ENCODE measurements around the gene FAM162A.

The FAM162A gene

DNA sequence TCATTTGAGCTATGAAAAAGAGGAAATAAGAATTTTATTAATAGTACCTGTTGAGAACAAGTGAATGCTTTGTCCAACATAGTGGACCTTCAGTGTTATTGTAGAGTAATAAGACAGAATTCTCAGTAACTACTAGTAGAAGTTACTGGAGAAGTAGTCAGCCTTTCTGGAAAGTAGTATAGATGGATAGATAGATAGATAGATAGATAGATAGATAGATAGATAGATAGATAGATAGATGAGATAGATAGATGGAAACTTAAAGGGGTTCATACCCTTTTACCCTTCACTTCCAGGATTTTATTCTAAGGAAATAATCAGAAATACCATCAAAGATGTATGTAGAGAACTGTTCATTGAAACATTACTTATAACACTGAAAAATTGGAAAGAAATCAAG lies 5.2 kb downstream of the FAM162A start:
- no peak for DNase-seq

DNA sequence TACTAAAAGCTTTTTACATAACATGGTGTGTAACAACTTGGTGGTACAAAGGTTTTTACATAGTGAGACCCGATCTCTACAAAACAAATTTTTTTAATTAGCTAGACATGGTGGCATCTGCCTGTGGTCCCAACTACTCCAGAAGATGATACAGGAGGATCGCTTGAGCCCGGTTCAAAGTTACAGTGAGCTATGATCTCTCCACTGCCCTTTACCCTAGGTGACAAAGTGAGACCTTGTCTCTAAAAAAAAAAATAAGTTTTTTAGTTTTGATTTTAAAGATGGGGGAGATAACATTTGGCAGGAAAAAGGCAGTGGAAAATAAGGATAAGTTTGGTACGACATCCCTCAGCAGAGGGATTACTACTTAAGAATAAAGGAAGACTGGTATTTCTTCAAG lies 5.9 kb downstream of the FAM162A start:
- no peak for DNase-seq

DNA sequence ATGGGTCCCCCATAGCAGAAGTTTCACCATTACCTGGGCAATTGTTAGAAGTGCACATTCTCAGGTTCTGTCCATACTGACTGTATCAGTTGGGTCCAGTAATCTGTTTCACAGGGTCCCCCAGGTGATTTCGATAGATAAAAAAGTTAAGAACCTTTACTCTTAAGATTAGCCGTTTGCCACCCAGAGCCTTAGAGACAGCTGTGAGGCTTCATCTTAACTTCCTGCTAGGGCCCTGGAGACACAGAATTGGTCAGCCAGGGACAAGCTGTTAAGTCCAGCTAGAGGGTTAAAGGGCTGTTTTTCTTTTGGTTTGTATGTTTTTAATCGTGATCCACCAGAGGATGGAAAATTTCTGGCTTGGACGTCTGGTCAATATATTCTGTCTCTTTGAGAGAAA lies 6.7 kb downstream of the FAM162A start:
- DNase-seq = no peak

DNA sequence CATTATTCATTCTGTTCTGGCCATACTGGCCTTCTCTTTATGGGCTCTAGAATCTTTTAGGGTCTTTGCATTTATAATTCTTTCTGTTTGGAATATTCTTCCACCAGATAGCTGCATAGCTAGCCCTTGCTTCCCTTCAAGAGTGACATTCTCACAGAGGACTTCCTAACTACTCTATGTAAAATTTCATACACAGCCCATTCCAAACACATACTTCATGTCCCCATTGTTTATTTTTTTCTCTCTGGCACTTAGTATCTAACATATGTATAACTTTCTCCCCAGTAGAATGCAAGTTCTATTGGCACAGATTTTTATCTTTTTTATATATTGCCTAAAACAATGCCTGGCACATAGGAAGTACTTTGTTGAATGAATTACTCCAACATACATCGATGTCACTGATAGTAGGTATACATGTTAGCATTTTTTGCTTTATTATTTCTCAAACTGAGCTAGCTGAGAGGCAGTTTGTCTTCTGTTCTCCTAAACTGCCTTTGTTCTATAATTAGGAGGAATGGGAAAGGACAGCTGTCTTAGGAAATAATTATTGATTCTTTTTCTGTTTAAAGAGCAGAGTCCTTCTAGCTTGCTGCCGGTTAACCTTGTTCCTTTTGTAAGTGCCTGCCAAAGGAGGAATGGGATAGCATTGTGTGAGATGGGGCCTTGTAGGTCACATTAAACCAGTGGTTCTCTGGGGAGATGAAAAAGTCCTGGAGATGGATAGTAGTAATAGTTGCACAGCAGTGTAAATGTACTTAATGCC lies 7.9 kb downstream of the FAM162A start:
- no peak for DNase-seq

DNA sequence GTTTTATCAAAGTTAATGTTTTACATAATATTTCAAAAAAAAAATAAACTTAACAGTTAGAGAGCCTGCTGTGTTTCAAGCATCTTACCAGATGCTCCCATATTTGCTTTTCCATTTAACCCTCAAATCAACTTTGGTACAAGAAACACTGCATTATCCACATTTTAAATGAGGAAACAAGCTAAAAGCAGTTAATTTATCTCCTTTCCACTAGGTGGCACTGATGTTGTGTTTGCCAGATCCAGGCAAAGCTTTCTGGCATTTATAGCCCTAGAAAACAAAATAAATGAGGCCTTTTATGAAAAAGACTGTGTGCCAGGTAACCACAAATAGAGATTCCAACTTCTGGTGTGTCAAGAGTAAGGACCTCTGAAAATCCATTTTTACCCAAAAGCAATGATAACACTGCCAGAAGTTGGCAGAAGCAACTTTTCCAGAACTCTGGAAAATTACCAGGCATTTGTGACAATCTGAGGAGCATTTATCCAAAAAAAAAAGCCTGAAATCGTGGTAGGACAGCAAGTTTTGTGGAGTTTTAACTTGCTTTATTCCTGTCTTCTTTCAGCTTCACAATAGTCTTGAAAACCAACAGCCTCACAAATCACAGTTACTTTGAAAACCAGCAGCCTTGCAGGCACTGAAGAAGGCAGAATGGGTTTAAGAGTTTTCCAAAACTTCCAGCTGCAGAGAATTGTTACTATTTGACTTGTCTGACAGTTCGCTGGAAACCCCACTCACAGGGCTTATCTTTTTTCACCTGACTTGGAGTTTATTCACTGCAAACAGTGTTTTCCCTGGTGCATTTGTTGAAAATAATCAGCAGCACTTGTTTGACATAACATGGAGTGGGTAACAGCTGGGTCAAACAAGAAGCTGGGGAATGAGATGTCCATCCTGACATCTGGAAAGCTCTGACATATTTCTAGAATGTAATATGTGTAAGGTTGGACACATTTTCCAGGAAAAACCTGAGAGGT lies 9.2 kb downstream of the FAM162A start:
- no peak for DNase-seq

DNA sequence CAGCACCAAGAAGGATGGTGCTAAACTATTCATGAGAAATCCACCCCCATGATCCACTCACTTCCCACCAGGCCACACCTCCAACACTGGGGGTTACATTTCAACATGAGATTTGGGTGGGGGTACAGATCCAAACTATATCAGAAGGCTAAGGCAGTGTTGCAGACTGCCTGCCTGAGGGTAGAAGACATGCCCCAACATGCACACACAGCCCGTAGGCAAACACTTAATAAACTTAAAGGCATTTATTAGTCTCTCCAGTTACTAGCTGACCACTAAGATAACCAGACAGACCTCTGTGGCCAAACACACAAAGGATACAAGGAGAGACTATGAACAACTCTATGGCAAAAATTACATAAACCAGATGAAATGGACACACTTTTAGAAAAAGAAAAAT lies 10.2 kb downstream of the FAM162A start:
- DNase-seq = no peak

DNA sequence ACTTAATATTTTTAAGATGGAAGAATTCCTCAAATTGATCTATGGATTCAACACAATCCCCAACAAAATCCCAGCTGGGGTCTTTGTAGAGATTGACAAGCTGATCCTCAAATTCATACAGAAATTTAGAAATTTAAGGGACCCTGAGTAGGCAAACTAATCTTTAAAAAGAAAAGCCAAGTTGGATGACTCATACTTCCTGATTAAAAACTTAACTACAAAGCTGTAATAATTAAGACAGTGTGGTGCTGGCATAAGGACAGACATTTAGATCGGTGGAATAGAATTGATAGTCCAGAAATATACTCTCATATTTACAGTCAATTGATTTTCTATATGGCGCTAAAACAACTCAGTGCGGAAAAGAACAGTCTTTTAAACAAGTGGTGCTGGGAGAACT lies 11.6 kb downstream of the FAM162A start:
- DNase-seq = no peak

DNA sequence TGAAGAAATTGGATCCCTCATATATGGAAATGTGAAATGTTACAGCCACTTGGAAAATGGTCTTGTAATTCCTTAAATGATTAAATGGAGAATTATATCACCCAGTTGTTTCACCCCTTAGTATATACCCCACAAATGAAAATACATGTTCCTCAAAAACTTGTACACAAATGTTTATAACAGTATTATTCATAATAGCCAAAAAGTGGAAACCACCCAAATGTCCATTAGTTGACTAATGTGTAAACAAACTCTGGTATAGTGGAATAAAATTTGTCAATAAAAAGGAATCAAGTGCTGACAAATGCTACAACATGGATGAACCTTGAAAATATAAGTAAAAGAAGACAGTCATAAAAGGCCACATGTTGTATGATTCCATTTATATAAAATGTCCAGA lies 12.5 kb downstream of the FAM162A start:
- no peak for DNase-seq

DNA sequence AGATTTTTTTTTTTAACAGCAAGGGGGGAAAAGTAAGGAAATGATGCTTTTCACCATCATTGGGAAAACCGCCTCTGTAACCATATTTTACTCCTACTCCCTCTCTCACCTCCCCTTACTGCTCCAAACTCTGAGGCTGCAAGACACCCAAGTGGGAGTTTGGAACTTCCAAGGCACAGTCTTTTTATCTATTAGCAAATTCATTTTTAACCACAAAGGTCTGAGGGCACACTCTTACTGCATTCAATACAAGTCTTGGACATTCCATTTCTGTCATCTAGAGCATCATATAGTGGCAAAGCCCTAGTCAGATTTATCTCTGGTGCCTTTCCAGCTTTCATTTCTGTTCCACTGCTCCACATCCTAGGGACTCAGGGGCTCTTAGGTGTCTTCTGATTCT lies 13.2 kb downstream of the FAM162A start:
- DNase-seq = no peak

DNA sequence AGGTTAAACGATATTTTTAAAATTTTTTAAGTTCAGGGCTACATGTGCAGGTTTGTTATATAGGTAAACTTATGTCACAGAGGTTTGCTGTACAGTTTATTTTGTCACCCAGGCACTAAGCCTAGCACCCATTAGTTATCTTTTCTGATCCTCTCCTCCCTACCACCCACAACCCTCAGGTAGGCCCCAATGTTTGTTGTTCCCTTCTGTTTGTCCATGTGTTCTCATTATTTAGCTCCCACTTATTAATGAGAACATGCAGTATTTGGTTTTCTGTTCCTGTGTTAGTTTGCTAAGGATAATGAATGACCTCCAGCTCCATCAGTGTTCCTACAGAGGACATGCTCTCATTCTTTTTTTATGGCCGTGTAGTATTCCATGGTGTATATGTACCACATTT lies 14.9 kb downstream of the FAM162A start:
- no peak for DNase-seq

DNA sequence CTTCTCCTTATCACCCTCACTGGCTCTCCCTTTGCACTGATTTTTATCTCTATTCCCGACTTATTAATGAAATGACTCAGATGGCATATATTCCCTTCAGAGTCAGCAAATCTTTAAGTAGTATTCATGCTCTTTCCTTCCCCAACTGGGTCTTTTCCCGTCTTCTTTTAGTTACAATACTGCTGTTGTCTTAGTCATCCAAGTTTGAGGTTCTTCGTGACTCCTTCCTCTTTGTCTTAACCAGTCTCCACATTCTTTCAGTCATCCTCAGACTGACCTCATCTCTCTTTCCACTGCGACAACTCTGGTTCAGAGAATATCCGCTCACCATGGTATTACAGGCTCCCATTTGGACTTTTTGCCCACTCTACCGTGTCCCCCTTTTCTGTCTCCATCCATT lies 19.5 kb downstream of the FAM162A start:
- DNase-seq = no peak

DNA sequence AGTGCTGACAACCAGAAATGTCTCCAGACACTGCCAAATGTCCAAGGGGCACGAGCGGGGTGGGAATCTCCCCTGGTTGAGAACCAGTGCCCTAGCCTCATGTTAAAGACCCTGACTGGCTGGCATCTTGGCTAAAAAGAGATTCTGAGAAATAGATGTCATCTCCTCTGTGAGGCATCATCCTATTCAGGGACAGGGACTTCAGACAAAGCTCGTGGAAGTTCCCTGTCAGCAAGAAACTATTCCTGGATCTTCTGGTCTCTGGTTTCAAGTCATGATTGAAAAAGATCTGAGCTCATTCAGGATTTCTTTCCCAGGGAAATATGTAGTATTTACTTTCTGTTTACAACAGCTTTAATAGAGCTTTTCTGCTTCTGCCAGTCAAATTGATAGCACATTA lies 21.0 kb downstream of the FAM162A start:
- DNase-seq = no peak

DNA sequence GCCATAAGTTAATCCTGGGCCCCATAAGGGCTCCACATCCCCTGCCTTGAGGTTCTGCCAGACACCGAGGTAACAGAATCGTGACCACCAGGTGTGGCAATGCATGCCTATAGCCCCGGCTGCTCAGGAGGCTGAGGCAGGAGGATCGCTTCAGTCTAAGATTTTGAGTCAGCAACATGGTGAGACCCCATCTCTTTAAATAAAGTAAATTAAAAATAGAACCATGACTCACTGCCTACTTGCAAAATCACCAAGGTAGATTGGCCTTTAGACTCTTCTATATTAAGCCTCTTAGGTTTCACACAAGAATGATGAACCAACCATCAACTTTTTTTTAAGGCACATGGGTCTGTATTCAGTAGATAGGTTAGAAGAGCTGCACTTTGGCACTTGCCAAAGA lies 22.2 kb downstream of the FAM162A start:
- no peak for DNase-seq

DNA sequence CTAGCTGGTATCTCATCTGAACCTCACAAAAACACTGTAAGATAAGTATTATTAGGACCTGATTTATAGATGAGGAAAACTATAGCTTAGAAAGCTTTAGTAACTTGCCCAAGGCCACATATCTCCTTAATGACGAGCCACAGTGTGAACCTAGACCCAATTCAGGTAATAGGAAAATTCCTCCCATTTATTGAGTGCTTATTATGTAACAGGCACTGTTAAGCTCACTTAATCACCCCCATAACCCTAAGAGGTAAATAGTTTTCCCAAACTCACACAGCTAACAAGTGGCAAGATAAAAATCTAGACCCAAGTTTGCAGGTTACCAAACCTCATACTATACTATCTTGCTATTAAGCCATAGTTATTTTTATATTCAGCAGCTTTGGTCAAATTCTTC lies 24.0 kb downstream of the FAM162A start:
- no peak for DNase-seq

DNA sequence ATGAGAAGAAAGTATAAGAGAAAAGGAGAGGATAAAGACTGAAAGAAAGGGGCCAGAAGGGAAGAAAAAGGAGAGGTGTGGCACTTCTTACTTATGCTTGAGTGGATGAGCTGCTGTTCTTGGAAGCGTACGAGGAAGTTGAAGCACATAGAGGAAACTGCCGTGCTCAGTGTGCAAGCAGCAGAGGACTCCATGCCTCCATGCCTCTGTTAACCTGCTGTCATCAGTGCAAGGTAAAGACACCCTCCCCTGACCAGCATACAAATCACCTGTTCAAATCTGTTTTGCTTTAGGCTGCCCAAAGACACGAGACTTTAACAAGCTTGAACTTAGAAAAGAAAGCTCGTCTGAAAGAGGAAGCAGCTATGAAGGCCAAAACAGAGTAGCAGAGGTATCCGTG lies 25.5 kb downstream of the FAM162A start:
- DNase-seq = no peak

DNA sequence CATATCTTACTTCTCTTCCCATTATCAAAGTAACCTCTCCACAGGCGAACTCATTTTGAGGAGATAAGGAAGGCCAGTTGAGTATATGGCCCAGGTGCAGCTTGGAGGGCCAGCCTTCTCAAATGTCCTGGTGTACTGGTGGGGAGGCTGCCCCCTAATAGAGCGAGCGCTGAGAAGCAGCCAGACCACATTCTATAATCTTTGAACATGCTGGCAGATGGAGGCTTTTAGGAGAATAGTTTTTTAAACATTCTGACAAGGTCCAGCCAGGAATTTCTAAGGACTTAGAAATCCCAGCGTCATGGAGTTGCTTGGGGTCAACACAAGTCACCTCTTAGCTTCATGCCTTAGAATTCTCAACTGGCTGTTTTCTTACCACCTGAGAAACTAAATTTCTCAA lies 26.1 kb downstream of the FAM162A start:
- DNase-seq = no peak

DNA sequence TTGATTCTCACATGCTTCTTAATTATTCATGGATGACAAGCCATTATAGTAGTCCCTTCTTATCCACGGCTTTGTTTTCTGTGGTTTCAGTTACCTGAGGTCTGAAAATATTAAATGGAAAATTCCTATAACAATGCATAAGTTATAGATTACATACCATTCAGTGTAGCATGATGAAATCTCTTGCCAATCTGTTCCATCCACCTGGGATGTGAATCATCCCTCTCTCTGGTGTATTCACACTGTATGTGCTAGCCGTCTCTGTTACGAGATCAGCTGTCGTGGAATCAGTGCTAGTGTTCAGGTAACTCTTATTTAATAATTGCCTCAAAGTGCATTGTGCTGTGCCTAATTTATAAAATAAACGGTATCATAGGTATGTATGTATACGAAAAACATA lies 26.7 kb downstream of the FAM162A start:
- peak; percentile 16 for DNase-seq

DNA sequence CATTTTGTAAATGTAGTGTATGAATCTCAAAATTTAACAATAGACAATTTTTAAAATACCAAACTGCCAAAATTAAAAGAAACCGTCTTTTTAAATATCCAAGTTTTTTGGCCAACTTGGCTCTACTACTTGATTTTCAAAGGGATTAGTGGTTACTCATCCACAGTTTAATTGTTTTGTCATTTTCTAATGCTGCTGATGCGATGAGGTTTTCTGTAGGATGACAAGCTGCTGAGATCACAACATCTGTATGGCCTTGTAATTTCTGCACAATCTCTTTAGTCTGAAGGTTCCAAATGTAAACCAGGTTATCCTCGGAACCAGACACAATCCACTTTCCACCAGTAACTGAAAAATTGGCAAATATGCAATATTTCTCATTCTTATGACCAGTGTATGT lies 30.4 kb downstream of the FAM162A start:
- no peak for DNase-seq

DNA sequence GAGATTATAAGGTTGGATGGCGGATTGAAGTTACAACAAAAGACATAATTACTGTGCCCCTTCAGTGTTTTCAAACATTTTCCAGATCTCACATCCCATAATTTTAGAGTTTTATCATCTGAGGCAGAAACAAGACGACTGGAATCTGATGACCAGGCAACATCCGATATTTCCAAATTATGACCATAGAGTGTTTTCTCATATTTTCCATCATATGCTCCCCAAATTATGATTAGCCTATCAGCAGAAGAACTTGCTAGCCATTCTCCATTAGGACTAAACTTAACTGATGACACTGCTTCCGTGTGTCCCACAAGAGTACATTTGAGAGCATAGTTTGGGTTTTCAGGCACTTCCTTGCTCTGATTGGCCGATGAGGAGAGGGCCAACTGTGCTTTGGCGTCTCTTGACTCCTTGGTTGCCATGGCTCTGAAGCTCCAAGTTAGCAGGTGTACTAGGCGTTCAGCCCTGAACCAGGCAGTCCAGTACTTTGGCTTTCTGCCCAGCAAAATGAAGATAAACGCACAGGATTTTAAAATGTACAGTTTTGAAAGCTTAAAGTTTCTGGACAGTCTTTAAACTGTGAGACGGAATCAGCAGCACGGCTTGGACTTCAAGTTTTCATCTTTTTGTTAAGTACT lies 31.2 kb downstream of the FAM162A start:
- DNase-seq = peak; percentile 55

DNA sequence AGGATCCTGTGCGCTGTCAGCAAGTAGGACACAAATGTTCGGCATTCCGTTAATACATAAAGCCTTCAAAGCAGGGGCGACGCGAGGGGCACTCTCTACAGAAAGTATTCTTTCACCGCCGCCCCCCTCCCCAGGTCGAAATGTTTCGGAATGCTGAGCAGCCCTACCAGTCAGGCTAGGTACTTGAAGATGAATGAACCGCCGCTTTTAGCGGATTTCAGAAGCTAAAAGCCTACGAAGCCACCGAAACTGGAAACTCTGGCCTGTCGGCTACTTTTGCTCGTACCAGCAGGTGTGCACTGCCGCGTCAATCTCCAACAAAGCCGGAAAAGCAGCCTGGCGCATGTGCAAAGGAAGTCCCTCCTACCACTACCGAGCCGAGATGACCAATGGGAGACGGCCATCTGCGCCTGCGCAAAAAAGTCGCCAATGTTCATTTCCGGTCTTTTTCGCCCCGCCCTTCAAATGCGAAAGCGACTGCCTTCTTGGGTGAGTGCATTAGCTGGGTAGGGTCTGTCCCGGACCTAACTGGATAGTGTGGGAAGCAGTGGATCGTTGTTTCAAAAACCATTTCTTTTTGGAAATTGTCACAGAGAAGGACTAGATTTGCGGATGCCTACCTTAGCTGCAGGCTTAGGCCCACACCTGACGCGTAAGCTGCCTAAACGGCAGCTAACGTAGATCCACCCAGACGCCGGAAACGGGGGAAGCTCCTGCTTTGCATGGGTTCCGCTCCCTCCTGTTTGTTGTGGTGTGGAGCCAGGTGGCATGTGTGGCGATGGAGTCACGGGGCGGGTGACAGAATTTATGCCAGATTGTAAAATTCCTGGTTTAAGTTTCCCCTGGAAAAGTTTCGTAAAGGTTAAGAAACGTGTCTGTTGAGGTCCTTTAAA lies 32.0 kb downstream of the FAM162A start, which contains the start of gene WDR5B:
Gene WDR5B (minus strand): TSS at position 301 of the 893 bp plus-strand sequence. CDS start 534 bp downstream, outside the sequence.
- peak; percentile 98 for DNase-seq

DNA sequence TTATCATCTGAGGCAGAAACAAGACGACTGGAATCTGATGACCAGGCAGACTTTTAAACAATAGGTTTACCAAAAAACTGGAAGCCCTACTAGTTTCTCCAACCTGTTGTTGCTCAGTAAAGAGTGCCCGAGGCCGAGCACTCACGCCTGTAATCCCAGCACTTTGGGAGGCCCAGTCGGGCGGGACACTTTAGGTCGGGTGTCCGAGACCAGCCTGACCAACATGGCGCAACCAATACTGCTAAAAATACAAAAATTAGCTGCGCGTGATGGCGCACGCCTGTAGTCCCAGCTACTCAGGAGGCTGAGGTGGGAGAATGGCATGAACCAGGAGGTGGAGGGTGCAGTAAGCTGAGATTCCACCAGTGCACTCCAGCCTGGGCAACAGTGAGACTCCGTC lies 33.0 kb downstream of the FAM162A start:
- DNase-seq = no peak

DNA sequence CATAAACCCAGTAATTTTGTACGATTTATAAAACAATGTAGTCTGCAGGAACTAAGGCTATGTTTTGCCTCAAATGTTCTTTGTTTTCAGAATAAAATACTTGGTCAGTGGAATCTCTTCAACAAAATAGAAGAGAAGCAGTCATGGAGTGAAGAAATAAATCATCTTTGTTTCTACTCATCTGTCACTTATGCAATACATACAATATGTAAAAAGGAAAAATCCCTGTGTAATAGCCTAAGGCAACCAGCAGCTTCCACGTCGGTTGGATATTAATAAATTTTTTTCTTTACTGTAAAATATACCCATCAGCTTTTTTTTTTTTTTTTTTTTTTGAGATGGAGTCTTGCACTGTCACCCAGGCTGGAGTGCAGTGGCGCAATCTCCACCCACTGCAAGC lies 37.1 kb downstream of the FAM162A start:
- no peak for DNase-seq

DNA sequence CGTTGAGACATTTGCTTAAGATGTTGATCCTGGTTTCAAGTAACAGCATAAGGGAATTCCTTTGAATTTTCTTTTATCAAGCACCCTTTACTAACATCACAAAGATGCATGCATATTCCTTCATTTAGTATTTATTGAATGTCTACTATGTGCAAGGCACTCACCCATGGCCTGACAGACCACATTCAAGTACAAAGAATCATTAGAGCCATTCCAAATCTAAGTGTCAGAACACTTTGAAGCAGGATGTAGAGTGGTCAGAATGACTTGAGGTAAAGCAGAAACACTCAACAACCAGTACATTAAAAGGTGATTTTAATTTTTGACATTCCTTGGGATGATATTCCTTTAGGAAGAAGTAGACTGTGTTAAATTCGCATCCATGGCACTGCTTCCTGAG lies 37.9 kb downstream of the FAM162A start:
- no peak for DNase-seq
